Central memory CD8-positive, alpha-beta T cell (primary cell): ENCODE measurements around the gene AXDND1.

Source experiments
- ATAC-seq: fragments of 150-1000 bp; cut with Tn5 transposase; replicated peaks from 2 replicates; pipeline ENCODE4 v1.10.0; 2022; ENCODE audit warnings: mild to moderate bottlenecking, moderate FRiP score, moderate number of reproducible peaks; ENCODE audit not compliant: poor library complexity, severe bottlenecking; ENCODE audit errors: extremely low read depth
- DNase-seq, 2 donors: peaks; one replicate each; pipeline ENCODE4 v3.0.0; 2021; ENCODE audit warnings: low spot score in 2 of 2
- H3K27ac Mint-ChIP-seq: one replicate; pipeline ENCODE4 v1.8.0; 2022; ENCODE audit warnings: low read depth, mild to moderate bottlenecking, moderate library complexity, mixed read lengths
- H3K27me3 Mint-ChIP-seq: one replicate; pipeline ENCODE4 v1.8.0; 2022; ENCODE audit warnings: mixed read lengths
- H3K36me3 Mint-ChIP-seq: one replicate; pipeline ENCODE4 v1.8.0; 2022; ENCODE audit warnings: mild to moderate bottlenecking, moderate library complexity, mixed read lengths; ENCODE audit not compliant: insufficient read depth
- H3K4me1 Mint-ChIP-seq: one replicate; pipeline ENCODE4 v1.8.0; 2022; ENCODE audit warnings: mixed read lengths
- H3K4me3 Mint-ChIP-seq: one replicate; pipeline ENCODE4 v1.8.0; 2022; ENCODE audit warnings: mild to moderate bottlenecking, moderate library complexity, mixed read lengths
- H3K9me3 Mint-ChIP-seq: one replicate; pipeline ENCODE4 v1.8.0; 2022; ENCODE audit warnings: mixed read lengths

Gene AXDND1

DNA sequence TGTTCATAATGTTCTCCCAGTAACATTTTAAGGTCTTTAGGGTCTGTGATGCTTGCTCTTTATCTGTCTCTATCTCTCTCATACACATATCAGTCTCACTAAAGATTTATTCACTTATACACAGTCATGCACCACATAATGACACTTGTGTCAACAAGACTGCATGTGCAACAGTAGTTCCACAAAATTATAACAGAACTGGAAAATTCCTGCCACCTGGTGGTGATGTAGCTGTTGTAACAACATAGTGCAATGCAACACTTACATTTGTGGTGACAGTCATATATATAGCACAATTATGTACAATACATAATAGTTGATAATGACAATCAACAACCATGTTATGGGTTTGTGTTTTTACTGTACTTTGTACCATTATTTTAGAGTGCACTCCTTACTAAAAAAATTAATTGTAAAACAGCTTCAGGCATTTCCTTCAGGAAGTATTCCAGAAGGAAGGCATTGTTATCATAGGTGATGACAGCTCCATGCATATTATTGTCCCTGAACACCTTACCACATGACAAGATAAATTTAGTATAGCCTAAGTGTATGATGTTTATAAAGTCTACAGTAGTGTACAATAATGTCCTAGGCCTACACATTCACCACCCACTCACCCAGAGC lies 234.0 kb downstream of the AXDND1 start:
- Mint-ChIP-seq H3K9me3 (no peaks in the 10 kb centered on the region), H3K27me3 (peaks cover 53% of the 10 kb centered on the region), H3K4me1 (no peaks in the 10 kb centered on the region), H3K4me3 (no peak overlapping the region), H3K36me3 (no peaks in the 10 kb centered on the region), H3K27ac (no peak overlapping the region)
- ATAC-seq (no peak), DNase-seq (no peak)

GRCh38 chr1:179601093-179601492 lies 235.3 kb downstream of the AXDND1 start:
- no peak overlapping the region for H3K27ac Mint-ChIP-seq
- H3K4me3 Mint-ChIP-seq = no peak overlapping the region
- no peaks in the 10 kb centered on the region for H3K36me3 Mint-ChIP-seq
- H3K9me3 Mint-ChIP-seq = no peaks in the 10 kb centered on the region
- H3K27me3 Mint-ChIP-seq = peaks cover 66% of the 10 kb centered on the region
- no peak for ATAC-seq
- H3K4me1 Mint-ChIP-seq = no peaks in the 10 kb centered on the region
- no peak for DNase-seq
